ENCODE measurements around the gene HACL1.

Gene HACL1
- total RNA-seq: 7.3 to 18.7 (median 14.5) reads per million in 17 experiments

GRCh38 chr3:15601399-15602145 lies at the start of gene HACL1, which contains the start of gene BTD:
Gene HACL1, minus strand, starts transcription at chr3:15601569. Its CDS starts 106 bp downstream, at chr3:15601463.
Gene BTD, plus strand, starts transcription at chr3:15601745. Its CDS starts 33,695 bp downstream, at chr3:15635440.
- DNase-seq: peak; percentile 96 to 99 (median 98)

GRCh38 chr3:15649858-15650257 lies 48.5 kb upstream of the HACL1 start:
- no peak for DNase-seq

- no peak for DNase-seq
These were observed 48.0 kb upstream of the HACL1 start for GRCh38 chr3:15649341-15649740.

- DNase-seq: peak; percentile 59 to 75 (median 72)
These were observed 46.3 kb upstream of the HACL1 start for GRCh38 chr3:15647611-15648167.

GRCh38 chr3:15646851-15647511 lies 45.6 kb upstream of the HACL1 start:
- DNase-seq: no peak

GRCh38 chr3:15645740-15646501 lies 44.6 kb upstream of the HACL1 start:
- DNase-seq: no peak

- DNase-seq: no peak
These were observed 43.9 kb upstream of the HACL1 start for GRCh38 chr3:15645246-15645645.

- no peak for DNase-seq
These were observed 37.5 kb upstream of the HACL1 start for GRCh38 chr3:15638891-15639262.

- no peak for DNase-seq
These were observed 37.0 kb upstream of the HACL1 start for GRCh38 chr3:15638193-15638890.

GRCh38 chr3:15637131-15637951 lies 36.0 kb upstream of the HACL1 start:
- DNase-seq: no peak

GRCh38 chr3:15636028-15636709 lies 34.8 kb upstream of the HACL1 start:
- peak; percentile 64 to 78 (median 72) for DNase-seq

GRCh38 chr3:15635121-15635661 lies 33.8 kb upstream of the HACL1 start:
- no peak for DNase-seq

GRCh38 chr3:15634671-15635070 lies 33.3 kb upstream of the HACL1 start:
- DNase-seq: no peak

- no peak for DNase-seq
These were observed 32.6 kb upstream of the HACL1 start for GRCh38 chr3:15633766-15634598.

- no peak for DNase-seq
These were observed 31.8 kb upstream of the HACL1 start for GRCh38 chr3:15633159-15633558.

- DNase-seq: no peak
These were observed 30.8 kb upstream of the HACL1 start for GRCh38 chr3:15632212-15632580.

- DNase-seq: no peak
These were observed 30.2 kb upstream of the HACL1 start for GRCh38 chr3:15631426-15632211.

GRCh38 chr3:15630646-15631350 lies 29.4 kb upstream of the HACL1 start:
- DNase-seq: peak; percentile 54 to 84 (median 75)

Data from suppressor macrophage (primary cell).